BJ (cell line): ENCODE data around the gene BMP2K. TPM values are rescaled to one million over a fixed set of nuclear protein-coding genes. Genes with fewer than 3 reads are reported as not detected.

ENCODE experiments used
- CTCF ChIA-PET: fragments of 350-600 bp; formaldehyde crosslinking; extraction: SDS; loops from one replicate; lab custom pipeline; 2021; ENCODE audit warnings: antibody characterized with exemption, inconsistent platforms; lab: Yijun Ruan, JAX
- POLR2A ChIA-PET: fragments of 300-600 bp; sonication (Branson Sonifier 250); formaldehyde crosslinking; extraction: SDS; loops from one replicate; lab custom pipeline; 2021; ENCODE audit warnings: antibody characterized with exemption; lab: Charles Lee
- DNase-seq: peaks from one replicate; pipeline ENCODE4 v3.0.0-alpha.2; 2011; ENCODE audit warnings: low read depth
- H3K27me3 ChIP-seq: 2 replicates; pipeline ENCODE4 v1.6.0; 2011; ENCODE audit warnings: low read length; ENCODE audit not compliant: control insufficient read depth, insufficient read depth
- H3K36me3 ChIP-seq: 2 replicates; pipeline ENCODE4 v1.5.1; 2011; ENCODE audit warnings: low read length; ENCODE audit not compliant: control insufficient read depth, insufficient read depth
- H3K4me3 ChIP-seq: 2 replicates; pipeline ENCODE4 v1.5.1; 2011; ENCODE audit warnings: low read depth, mild to moderate bottlenecking, control low read depth, low read length
- polyA plus RNA-seq: library from polyadenylated mRNA; depleted of rRNA; stranded (reverse); fragments of >200 nt; gene quantifications from 2 replicates; pipeline ENCODE4 v1.2.3, GENCODE V29; 2011
- TF ChIP-seq, protein P1 (sequence below): IDR thresholded peaks from 2 replicates; pipeline ENCODE4 v1.5.1; 2011; ENCODE audit warnings: low read depth, mild to moderate bottlenecking, control low read depth, inconsistent platforms, low read length, moderate library complexity; ENCODE audit not compliant: insufficient read depth

BMP2K gene
- polyA plus RNA-seq, 1 experiment = 19.3 TPM

DNA sequence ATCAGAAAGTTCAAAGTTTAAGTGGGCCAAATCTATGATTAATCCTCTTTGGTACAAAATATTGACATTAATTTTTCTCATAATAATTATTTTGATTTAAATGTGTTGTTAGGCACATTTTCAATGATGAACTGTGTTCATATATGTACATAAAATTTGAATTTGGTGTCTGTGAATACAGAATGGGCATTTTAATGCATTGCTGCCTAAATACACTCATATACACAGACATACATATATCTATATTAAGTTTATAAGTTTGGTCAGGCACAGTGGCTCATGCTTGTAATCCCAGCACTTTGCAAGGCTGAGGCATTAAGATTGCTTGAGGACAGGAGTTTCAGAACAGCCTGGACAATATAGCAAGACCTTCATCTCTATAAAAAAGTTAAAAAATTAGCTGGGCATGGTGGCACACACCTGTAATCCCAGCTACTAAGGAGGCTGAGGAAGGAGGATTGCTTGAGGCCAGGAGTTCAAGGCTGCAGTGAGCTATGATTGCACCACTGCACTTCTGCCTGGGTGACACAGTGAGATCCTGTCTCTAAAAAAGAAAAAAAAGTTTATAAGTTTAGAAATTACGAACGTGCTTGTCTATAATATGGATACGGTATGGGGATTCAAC, 12.3 kb upstream of the BMP2K start:
- Histone ChIP-seq H3K4me3 (no peak overlapping the region), H3K36me3 (no peaks in the 10 kb centered on the region), H3K27me3 (no peaks in the 10 kb centered on the region)
- TF ChIP-seq, protein P1, sequence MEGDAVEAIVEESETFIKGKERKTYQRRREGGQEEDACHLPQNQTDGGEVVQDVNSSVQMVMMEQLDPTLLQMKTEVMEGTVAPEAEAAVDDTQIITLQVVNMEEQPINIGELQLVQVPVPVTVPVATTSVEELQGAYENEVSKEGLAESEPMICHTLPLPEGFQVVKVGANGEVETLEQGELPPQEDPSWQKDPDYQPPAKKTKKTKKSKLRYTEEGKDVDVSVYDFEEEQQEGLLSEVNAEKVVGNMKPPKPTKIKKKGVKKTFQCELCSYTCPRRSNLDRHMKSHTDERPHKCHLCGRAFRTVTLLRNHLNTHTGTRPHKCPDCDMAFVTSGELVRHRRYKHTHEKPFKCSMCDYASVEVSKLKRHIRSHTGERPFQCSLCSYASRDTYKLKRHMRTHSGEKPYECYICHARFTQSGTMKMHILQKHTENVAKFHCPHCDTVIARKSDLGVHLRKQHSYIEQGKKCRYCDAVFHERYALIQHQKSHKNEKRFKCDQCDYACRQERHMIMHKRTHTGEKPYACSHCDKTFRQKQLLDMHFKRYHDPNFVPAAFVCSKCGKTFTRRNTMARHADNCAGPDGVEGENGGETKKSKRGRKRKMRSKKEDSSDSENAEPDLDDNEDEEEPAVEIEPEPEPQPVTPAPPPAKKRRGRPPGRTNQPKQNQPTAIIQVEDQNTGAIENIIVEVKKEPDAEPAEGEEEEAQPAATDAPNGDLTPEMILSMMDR = no peak
- CTCF ChIA-PET = no interaction called here
- POLR2A ChIA-PET = no interaction called here
- no peak for DNase-seq

DNA sequence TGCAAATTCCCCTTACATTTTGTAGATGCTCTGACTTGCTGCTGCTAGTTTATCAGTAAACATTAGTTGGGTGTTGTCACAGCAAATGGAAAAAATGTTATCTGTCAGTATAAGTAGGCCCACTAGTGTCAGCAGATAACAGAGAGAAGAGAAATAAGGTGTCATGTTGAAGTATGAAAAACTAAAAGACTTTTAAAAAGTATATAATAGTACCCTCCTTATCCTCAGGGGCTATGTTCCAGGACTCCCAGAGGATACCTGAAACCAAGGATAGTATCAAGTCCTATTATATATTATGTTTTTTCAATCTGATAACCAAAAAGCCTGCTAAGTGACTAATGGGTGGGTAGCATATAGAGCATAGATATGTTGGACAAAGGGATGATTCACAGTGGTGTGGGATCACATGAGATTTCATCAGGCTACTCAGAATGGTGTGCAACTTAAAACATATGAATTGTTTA, 11.6 kb upstream of the BMP2K start:
- ChIA-PET CTCF (no interaction called here), POLR2A (no interaction called here)
- DNase-seq = no peak
- TF ChIP-seq, protein P1 = no peak
- Histone ChIP-seq H3K36me3 (no peaks in the 10 kb centered on the region), H3K27me3 (no peaks in the 10 kb centered on the region), H3K4me3 (no peak overlapping the region)

DNA sequence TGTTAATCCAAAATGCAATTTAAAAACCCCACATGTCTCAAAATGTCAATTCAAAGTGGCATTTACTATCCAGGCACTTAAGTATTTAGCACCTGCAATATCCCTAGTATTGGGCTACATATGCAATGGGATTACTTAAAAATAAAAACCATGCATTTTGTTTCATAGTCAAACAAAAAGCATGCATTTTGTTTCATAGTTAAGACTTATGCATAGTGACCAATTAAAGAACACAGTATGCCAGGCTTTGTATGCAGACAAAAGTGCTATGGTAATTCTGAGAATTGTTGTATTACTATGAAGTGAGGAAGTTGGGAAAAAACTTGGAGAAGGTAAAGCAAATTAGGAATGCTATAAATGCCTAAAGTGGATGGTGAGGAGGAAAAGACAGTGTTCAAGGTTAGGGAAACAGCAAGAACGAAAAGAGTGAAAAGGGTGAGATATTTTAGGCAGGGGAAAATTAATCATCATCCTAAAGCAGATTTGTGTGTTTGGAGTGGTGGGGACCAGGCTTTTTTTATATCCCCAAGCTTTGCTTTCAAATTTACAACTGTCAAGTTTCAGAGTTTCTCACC, 10.6 kb upstream of the BMP2K start:
- H3K36me3 ChIP-seq = no peaks in the 10 kb centered on the region
- H3K27me3 ChIP-seq = no peaks in the 10 kb centered on the region
- DNase-seq = no peak
- TF ChIP-seq, protein P1 = no peak
- no peak overlapping the region for H3K4me3 ChIP-seq
- CTCF ChIA-PET = no interaction called here
- POLR2A ChIA-PET = no interaction called here

DNA sequence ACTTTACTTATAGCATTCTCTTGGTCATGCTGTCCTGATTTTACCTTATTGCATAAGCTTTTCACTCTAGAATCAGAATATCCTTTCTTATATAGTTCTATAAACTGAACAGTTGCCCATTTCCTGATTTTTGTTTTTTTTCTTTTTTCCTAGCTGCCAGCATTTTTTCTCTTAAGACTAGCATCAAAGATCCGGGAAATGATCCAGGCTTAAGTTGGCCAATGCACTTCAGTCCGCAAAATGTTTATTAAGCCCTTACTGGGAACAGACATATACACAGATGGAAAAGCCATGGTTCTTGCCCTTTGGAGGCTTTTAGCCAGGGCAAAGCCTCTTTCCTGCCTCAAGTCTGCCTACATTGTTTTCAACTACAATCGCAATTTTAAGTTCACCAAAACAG, 10.1 kb upstream of the BMP2K start:
- H3K36me3 ChIP-seq = no peaks in the 10 kb centered on the region
- no peak overlapping the region for H3K4me3 ChIP-seq
- CTCF ChIA-PET = no interaction called here
- POLR2A ChIA-PET = no interaction called here
- no peaks in the 10 kb centered on the region for H3K27me3 ChIP-seq
- DNase-seq = no peak
- TF ChIP-seq, protein P1 = no peak

DNA sequence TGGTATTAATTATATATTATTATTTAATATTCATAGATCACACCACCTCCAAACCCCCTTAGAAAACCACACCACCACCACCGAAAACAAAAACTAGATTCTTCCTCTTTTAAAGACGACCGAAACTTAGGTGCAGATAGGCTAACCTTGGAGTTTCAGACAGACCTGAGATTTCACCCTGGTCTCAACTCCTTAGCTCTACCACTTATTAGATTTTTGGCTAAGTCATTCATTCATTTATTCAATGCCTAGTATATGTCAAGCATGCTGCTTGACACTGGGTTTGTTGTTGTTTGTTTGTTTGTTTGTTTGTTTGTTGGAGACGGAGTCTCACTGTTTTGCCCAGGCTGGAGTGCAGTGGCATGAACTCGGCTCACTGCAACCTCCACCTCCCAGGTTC, 9.5 kb upstream of the BMP2K start:
- TF ChIP-seq, protein P1 = no peak
- no peaks in the 10 kb centered on the region for H3K27me3 ChIP-seq
- no peak for DNase-seq
- CTCF ChIA-PET = no interaction called here
- POLR2A ChIA-PET = no interaction called here
- H3K36me3 ChIP-seq = no peaks in the 10 kb centered on the region
- no peak overlapping the region for H3K4me3 ChIP-seq
